GM18526 (cell line): ENCODE results near the gene SESN2.

Experiments used
- POLR2A ChIP-seq: IDR thresholded peaks from 3 replicates; pipeline ENCODE4 v1.6.1; 2011; ENCODE audit not compliant: insufficient read length; ENCODE audit errors: extremely low read depth

SESN2 gene

DNA sequence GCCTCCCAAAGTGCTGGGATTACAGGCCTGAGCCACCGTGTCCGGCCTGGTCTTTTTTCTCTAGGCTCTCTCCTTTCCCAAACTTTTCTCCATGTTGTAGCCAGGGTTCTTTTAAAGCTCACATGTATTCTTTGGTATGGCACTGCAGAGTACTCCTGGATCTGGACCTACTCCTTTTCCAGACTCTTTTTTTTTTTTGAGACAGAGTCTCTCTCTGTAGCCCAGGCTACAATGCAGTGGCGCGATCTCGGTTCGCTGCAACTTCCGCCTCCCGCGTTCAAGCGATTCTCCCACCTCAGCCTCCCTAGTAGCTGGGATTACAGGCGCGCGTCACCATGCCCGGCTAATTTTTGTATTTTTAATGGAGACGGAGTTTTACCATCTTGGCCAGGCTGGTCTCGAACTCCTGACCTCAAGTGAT lies 68.9 kb downstream of the SESN2 start:
- TF ChIP-seq POLR2A = no peak

DNA sequence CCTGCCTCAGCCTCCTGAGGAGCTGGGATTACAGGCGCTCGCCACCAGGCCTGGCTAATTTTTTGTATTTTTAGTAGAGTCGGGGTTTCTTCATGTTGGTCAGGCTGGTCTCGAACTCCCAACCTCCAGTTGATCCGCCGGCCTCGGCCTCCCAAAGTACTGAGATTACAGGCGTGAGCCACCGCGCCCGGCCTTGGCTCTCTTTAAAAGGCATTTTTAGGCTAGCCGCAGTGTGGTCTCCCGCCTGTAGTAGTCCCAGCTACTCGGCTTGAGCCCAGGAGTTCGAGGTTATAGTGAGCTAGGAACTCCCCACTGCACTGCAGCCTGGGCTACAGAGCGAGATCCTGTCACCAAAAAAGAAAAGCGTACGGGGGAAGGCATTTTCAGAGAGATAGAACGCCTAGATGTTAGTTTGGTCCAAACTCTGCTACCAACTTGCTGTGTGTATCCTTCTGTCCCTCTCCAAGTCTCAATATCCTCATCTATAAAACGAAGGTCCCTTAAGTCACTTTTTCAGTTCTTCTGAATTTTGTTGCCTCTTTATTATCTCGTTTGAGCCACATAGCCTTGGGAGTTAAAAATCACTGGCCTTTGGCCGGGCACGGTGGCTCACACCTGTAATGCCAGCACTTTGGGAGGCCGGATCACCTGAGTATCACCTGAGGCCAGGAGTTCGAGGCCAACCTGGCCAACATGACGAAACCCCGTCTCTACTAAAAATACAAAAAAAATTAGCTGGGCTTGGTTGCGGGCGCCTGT lies 70.3 kb downstream of the SESN2 start:
- no peak for TF ChIP-seq POLR2A
